ENCODE results near the gene SMIM1. TPM values are rescaled to one million over a fixed set of nuclear protein-coding genes. Genes with fewer than 3 reads are reported as not detected.

The SMIM1 gene
- total and polyA plus RNA-seq, 9 of the 15 experiments (the other 6 are each of a cell fraction or from before 2014, with no cell fraction given), result 2.3 to 125 (median 24.3) TPM

- TF ChIP-seq ARHGAP35 (IDR thresholded peaks at IDR 0.05; ENCODE audit: partially characterized antibody), result no peak
- no peak for TF ChIP-seq ATF1 (CRISPR knock-in tag; IDR thresholded peaks at IDR 0.05)
- no peak for TF ChIP-seq ATF1 (tag; IDR thresholded peaks at IDR 0.05)
- no peak for TF ChIP-seq ZNF239 (CRISPR knock-in tag; IDR thresholded peaks at IDR 0.05)
- no peak for TF ChIP-seq SLC30A9 (CRISPR knock-in tag; IDR thresholded peaks at IDR 0.05)
- TF ChIP-seq SAP30 (IDR thresholded peaks at IDR 0.05; ENCODE audit: borderline replicate concordance, insufficient read depth, low read depth, low read length, poor library complexity, severe bottlenecking), result peak; percentile 80
- TF ChIP-seq ZFPM2 (CRISPR knock-in tag; IDR thresholded peaks at IDR 0.05), result no peak
- TF ChIP-seq MIER1 (IDR thresholded peaks at IDR 0.05; ENCODE audit: low read depth), result peak; percentile 23; the same call in 1 of the 2 replicates
- TF ChIP-seq YY1 (IDR thresholded peaks at IDR 0.05; ENCODE audit: borderline replicate concordance in 1 of 3, control insufficient read depth in 1 of 3, extremely low read depth in 1 of 3, insufficient read depth in 3 of 3, insufficient read length in 1 of 3, insufficient replicate concordance in 2 of 3, low read depth in 1 of 3, low read length in 2 of 3), result peak in 1 of 3 experiments; percentile 2
- TF ChIP-seq GATAD2A (IDR thresholded peaks at IDR 0.05), result no peak
- no peak for TF ChIP-seq NFIC (IDR thresholded peaks at IDR 0.05)
- TF ChIP-seq HOXB6 (CRISPR knock-in tag; IDR thresholded peaks at IDR 0.05; ENCODE audit: borderline replicate concordance), result no peak
- TF ChIP-seq THRB (CRISPR knock-in tag; conservative IDR thresholded peaks at IDR 0.05), result no peak
- TF ChIP-seq TCF15 (CRISPR knock-in tag; IDR thresholded peaks at IDR 0.05), result no peak; the same call in 1 of the 2 replicates
- no peak for TF ChIP-seq EP300 (IDR thresholded peaks at IDR 0.05; ENCODE audit: low read length)
- 0 out of 2 replicates have a peak, but pooled peaks have one; percentile 12 for TF ChIP-seq HSF4 (CRISPR knock-in tag; IDR thresholded peaks at IDR 0.05; ENCODE audit: borderline replicate concordance)
- peak; percentile 55; the same call in 1 of the 2 replicates for TF ChIP-seq ZFP1 (CRISPR knock-in tag; IDR thresholded peaks at IDR 0.05)
- TF ChIP-seq MYBL2 (IDR thresholded peaks at IDR 0.05; ENCODE audit: low read depth), result no peak
- no peak for TF ChIP-seq MYBL2 (CRISPR knock-in tag; IDR thresholded peaks at IDR 0.05; ENCODE audit: borderline replicate concordance)
- TF ChIP-seq MNT (conservative IDR thresholded peaks at IDR 0.05), result peak; percentile 73 to 87
- no peak for TF ChIP-seq ZNF668 (CRISPR knock-in tag; IDR thresholded peaks at IDR 0.05)
- no peak for TF ChIP-seq ZNF280A (IDR thresholded peaks at IDR 0.05; ENCODE audit: low read depth, partially characterized antibody)
- TF ChIP-seq CREBBP (IDR thresholded peaks at IDR 0.05; ENCODE audit: low read depth, low read length), result no peak
- TF ChIP-seq LEF1 (IDR thresholded peaks at IDR 0.05), result 0 out of 2 replicates have a peak, but pooled peaks have one; percentile 32
These were observed 1.2 kb downstream of the SMIM1 start (continued) for GRCh38 chr1:3773572-3774275.
